GM19324 (cell line): ENCODE results near the gene GPRC6A.
"Not testable (repeated sequence)": the region's sequence is repeated elsewhere in the genome, so short reads cannot be mapped to it uniquely, and the experiment has no call there.

Experiments used
- ATAC-seq: cut with Tn5 transposase; IDR thresholded peaks from one replicate; pipeline ENCODE4 v1.9.1; 2021; ENCODE audit warnings: mild to moderate bottlenecking, moderate library complexity; ENCODE audit not compliant: unreplicated experiment, low FRiP score

The GPRC6A gene

GRCh38 chr6:116828983-116829382 is at the start of gene GPRC6A:
TSS of gene GPRC6A (minus strand) at chr6:116829083. CDS start at chr6:116829013, 70 bp downstream.
- no peak for ATAC-seq

DNA sequence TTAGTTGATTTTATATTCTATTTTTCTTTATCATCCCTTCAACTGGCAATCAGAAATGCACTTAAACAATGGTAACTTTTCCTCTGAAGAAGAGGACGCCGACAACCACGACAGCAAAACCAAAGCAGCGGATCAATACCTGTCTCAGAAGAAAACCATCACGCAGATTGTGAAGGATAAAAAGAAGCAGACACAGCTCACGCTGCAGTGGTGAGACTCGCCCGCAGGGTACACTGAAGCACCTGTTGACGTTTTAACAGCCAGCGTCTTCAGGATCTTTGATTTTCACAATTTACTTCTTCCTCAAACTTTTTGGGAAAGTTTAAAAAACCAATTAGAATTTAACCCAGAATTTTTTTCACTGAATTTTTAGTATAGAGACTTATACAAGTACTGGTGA is 48.9 kb upstream of the GPRC6A start:
- no peak for ATAC-seq

DNA sequence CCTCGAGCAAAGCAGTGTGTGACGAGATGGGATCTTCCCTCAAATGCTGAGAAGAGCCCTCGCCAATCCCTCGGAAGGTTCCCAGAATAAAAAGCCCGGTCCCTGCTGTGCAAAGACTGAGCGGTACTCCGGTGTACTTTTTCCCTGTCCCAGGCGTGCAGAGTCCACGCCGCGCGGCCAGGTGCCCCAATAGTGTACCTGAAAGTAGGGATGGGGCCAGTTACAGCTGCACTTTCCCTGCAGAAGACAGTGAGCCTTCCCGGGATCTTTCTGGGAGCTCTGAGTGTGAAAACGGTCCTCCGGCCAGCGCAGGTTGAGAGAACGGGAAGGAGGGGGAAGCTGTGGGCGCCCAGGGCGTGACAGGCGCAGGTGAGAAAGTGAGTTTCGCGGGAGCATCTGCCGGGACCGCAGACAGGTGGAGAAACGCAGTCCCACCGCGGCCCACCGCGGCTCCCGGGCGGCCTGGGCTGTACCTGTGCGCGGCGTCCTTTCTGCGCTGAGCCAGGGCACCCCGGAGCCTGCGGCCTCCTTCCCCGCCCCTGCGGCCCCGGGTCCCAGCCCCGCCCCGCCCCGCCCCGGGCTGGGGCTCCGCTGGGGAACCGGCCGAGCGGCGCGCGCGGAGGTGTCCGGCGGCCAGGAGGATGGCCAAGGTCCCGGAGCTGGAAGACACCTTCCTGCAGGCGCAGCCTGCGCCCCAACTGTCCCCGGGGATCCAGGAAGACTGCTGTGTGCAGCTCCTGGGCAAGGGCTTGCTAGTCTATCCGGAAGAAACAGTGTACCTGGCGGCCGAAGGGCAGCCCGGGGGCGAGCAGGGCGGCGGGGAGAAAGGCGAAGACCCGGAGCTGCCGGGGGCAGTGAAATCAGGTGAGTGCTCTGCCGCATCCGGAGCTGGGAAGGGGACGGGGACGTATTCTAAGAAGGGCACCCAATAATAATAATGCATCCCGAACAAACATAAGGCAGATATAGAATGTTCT is 48.0 kb upstream of the GPRC6A start, which contains the start of gene RFX6:
RFX6 (plus strand) TSS at position 608 of the 977 bp plus-strand sequence; CDS start at position 642, 34 bp downstream.
- peak; percentile 65 for ATAC-seq

- ATAC-seq: no peak
These were observed 47.2 kb upstream of the GPRC6A start for GRCh38 chr6:116876107-116876506.

DNA sequence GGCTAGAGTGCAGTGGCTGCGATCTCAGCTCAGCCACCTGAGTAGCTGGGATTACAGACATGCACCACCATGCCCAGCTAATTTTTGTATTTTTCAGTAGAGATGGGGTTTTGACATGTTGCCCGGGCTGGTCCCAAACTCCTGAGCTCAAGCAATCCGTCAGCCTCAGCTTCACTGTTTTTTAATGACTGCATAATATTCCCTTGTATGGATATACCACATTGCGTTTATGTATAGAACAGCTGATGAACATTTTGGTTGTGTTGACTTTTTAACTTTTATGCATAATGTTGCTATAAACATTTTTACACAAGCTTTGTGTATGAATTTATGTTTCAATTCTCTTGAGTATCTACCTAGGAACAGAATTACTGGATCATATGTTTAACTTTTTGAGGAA is 43.9 kb upstream of the GPRC6A start:
- no peak for ATAC-seq

- ATAC-seq: peak; percentile 63
These were observed 37.5 kb upstream of the GPRC6A start for GRCh38 chr6:116866281-116866871.

GRCh38 chr6:116859264-116859663 is 30.4 kb upstream of the GPRC6A start:
- ATAC-seq: no peak

DNA sequence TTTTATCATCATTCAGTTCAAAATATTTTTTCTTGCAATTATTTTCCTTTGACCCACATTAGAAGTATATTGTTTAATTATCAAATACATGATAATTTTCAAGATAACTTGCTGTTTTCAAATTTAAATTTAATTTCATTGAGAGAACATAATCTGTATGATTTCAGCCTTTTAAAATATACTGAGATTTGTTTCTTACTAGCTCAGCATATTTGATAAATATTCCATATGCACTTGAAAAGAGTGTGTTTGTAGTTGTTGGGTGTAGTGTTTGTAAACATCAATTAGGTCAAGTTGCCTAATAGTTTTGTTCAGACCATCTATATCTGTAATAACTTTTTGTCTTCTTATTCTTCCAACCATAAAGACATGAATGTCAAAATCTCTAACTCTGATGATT is 29.2 kb upstream of the GPRC6A start:
- no peak for ATAC-seq

- no peak for ATAC-seq
These were observed 18.3 kb upstream of the GPRC6A start for GRCh38 chr6:116847227-116847626.

DNA sequence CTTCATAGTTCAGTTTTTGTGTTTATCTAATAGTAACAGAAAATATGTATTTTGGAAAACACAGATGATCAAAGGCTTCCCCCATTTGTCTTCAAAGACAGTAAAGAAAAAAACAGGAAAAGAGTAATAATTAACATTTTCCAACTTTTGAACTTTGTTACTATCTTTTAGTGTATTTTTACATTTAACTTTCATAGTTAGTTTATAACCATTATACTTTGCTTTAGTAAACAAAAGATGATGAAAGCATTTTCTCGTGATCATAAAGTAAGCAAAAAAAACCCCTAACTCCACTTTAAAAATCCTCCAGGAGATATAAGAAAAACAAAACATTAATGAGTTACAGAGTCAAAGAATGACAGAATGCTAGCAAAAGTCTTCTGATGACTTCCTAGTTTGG is 13.6 kb upstream of the GPRC6A start:
- no peak for ATAC-seq

DNA sequence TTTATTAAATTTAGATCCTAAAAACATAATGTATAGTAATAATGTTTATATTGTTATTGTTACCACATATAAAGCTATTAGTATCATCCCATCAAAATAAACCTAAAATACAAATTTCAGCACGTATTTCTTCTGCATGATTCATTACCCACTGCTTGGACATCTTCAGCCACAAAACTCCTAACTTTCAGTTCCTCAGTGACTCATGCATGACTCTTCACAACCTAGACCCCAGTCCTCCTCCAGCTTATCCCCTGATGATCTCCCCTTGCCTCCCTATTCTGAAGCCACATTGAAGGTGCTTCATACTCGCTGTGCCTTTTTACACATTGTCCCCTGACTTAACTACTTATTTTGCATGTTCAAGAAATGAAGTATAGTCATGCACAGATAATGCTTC is 11.2 kb upstream of the GPRC6A start:
- no peak for ATAC-seq

GRCh38 chr6:116836606-116837342 is 7.9 kb upstream of the GPRC6A start:
- ATAC-seq: no peak

DNA sequence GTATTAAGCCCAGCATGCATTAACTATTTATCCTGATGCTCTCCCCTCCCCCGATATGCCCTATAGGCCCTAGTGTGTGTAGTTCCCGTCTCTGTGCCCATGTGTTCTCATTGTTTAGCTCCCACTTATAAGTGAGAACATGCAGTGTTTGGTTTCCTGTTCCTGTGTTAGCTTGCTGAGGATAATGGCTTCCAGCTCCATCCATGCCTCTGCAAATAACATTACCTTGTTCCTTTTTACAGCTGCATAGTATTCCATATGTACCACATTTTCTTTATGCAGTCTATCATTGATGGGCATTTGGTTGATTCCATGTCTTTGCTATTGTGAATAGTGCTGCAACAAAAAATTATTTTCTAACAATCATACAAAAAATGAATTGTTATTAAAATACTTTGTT is 5.6 kb upstream of the GPRC6A start:
- not testable (repeated sequence) for ATAC-seq

DNA sequence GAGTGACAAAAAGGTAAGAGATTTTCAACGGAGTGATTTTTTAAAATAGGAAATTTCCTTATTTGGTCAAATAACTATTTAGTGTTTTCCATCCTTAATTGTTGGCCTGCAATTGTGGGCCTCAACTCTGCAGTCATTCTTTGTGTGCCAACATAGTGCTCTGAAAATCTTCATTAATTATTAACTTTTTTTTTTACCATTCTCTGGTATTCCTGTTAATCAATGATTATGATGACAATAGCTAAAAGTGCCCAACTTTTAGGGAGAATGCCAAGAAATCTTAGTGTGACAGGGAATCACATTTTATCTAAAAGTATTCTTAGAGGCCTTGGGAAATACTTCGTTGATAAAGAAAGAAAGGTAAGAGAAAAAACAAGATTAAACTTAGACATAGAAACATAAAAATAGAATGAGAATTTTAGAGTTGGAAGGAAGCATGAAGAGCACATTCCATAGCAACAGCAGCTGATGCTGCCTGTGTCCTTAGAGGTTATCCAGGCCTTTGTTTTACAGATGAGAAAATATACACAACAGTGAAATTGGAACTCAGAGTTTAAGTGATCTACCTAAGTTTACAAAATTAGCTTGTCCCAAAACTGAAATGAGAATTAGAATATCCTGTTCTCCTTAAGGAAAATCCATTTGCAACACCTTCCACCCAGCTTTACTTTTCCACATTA is 1.2 kb downstream of the GPRC6A start:
- ATAC-seq: no peak

GRCh38 chr6:116816336-116816735 is 12.5 kb downstream of the GPRC6A start:
- ATAC-seq: not testable (repeated sequence)

DNA sequence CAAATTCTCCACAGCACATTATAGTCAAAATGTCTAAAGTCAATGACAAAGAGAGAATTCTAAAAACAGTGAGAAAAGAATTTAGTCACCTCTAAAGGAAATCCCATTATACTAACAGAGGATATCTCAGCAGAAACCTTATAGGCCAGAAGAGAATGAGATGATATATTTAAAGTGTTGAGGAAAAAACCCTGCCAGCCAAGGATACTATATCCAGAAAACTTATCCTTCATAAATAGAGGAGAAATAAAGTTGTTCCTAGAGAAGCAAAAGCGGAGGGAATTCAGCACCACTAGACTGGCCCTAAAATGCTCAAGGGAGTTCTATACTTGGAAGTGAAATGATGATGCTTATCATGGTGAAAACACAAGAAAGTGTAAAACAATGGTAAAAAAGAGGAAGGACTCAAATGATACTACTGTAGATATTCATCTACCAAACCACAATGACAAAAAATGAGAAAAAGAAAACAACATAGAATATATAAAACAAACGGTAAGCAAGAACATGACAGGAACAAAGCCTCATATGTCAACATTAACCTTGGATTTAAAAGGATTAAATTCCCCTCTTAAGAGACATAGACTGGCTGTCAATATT is 16.7 kb downstream of the GPRC6A start:
- no peak for ATAC-seq

- no peak for ATAC-seq
These were observed 26.9 kb downstream of the GPRC6A start for GRCh38 chr6:116801971-116802370.

GRCh38 chr6:116799945-116800344 is 28.9 kb downstream of the GPRC6A start:
- ATAC-seq: no peak

GRCh38 chr6:116797585-116797984 is 31.3 kb downstream of the GPRC6A start:
- no peak for ATAC-seq

GRCh38 chr6:116793224-116793623 is 35.7 kb downstream of the GPRC6A start:
- ATAC-seq: no peak
